Activated CD8-positive, alpha-beta T cell treated with anti-CD3 and anti-CD28 coated beads for 36 hours (primary cell): ENCODE results near the gene IL1RL2. TPM values are rescaled to one million over a fixed set of nuclear protein-coding genes. Genes with fewer than 3 reads are reported as not detected.

Source experiments
- ATAC-seq: fragments of 200-7000 bp; cut with Tn5 transposase; one replicate; pipeline ENCODE4 v1.10.0; 2021; ENCODE audit warnings: mild to moderate bottlenecking, moderate library complexity
- CTCF ChIA-PET: fragments of 350-600 bp; sonication (Branson Sonifier 250); formaldehyde crosslinking; loops from one replicate; lab custom pipeline; 2021; ENCODE audit warnings: antibody characterized with exemption; lab: Charles Lee
- POLR2A ChIA-PET: fragments of 350-600 bp; sonication (Branson Sonifier 250); formaldehyde crosslinking; loops from one replicate; lab custom pipeline; 2021; ENCODE audit warnings: antibody characterized with exemption; lab: Charles Lee
- DNase-seq: peaks from one replicate; pipeline ENCODE4 v3.0.0-alpha.2; 2020
- H3K27ac Mint-ChIP-seq: one replicate; pipeline ENCODE4 v1.8.0; 2021; ENCODE audit warnings: mild to moderate bottlenecking, mixed read lengths
- H3K27me3 Mint-ChIP-seq: one replicate; pipeline ENCODE4 v1.8.0; 2021; ENCODE audit warnings: mixed read lengths
- H3K36me3 Mint-ChIP-seq: one replicate; pipeline ENCODE4 v1.8.0; 2021; ENCODE audit warnings: low read depth, mixed read lengths
- H3K4me1 Mint-ChIP-seq: one replicate; pipeline ENCODE4 v1.8.0; 2021; ENCODE audit warnings: low read depth, mixed read lengths
- H3K4me3 Mint-ChIP-seq: one replicate; pipeline ENCODE4 v1.8.0; 2021; ENCODE audit warnings: mild to moderate bottlenecking, moderate library complexity, mixed read lengths
- H3K9me3 Mint-ChIP-seq: one replicate; pipeline ENCODE4 v1.8.0; 2021; ENCODE audit warnings: mixed read lengths
- intact Hi-C: fragments of 100-400 bp; cut with micrococcal nuclease; formaldehyde crosslinking; loops from one replicate; pipeline ENCODE4 v1.10.0; 2022
- total RNA-seq, 2 experiments: library from RNA; stranded (reverse); gene quantifications; one replicate each; pipeline ENCODE4 v1.2.3, GENCODE V29; 2021
- TF ChIP-seq, protein P1 (sequence below): fragments of 200-600 bp; IDR thresholded peaks from one replicate; pipeline ENCODE4 v1.8.0; 2022; ENCODE audit warnings: antibody characterized with exemption, mild to moderate bottlenecking

The IL1RL2 gene
- total RNA-seq, 2 experiments from 2014 or later, result not detected

- Mint-ChIP-seq H3K27ac (no peak overlapping the region), H3K4me3 (no peak overlapping the region), H3K9me3 (peaks cover 44% of the 10 kb centered on the region), H3K4me1 (peaks cover 20% of the 10 kb centered on the region), H3K36me3 (peaks cover 22% of the 10 kb centered on the region), H3K27me3 (no peaks in the 10 kb centered on the region)
- ATAC-seq (no peak), DNase-seq (no peak)
- TF ChIP-seq, protein P1, sequence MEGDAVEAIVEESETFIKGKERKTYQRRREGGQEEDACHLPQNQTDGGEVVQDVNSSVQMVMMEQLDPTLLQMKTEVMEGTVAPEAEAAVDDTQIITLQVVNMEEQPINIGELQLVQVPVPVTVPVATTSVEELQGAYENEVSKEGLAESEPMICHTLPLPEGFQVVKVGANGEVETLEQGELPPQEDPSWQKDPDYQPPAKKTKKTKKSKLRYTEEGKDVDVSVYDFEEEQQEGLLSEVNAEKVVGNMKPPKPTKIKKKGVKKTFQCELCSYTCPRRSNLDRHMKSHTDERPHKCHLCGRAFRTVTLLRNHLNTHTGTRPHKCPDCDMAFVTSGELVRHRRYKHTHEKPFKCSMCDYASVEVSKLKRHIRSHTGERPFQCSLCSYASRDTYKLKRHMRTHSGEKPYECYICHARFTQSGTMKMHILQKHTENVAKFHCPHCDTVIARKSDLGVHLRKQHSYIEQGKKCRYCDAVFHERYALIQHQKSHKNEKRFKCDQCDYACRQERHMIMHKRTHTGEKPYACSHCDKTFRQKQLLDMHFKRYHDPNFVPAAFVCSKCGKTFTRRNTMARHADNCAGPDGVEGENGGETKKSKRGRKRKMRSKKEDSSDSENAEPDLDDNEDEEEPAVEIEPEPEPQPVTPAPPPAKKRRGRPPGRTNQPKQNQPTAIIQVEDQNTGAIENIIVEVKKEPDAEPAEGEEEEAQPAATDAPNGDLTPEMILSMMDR, result no peak
- intact Hi-C loops, result no loop called here
- ChIA-PET POLR2A (no interaction called here), CTCF (interaction anchor here (3.5 kb wide), 1 partner anchor 130 kb away, joined by 12 read pairs; no protein-coding TSS in a partner anchor)
Observed at GRCh38 chr2:102149644-102150455, 37.0 kb upstream of the IL1RL2 start.

DNA sequence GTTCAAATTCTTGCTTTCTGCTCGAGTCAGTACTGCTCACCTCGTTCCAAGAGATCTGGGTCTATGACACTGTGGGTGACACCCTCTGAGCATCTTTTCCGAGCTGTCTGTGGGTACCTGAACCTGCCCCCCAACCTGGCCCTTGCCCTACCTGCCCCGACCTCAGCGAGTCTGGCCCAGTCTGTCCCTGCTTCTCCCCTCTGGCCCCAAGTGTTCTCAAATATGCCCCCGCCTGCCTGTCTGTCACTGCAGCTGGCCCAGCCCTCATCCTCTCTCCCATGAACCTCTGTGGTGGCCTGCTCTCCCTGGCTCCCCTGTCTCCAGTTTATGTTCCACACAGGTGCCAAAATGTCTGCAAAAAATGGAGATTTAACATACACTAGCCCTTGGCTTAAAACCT is 32.5 kb upstream of the IL1RL2 start:
- intact Hi-C loops, result no loop called here
- H3K4me3 Mint-ChIP-seq, result no peak overlapping the region
- no peak overlapping the region for H3K27ac Mint-ChIP-seq
- no peaks in the 10 kb centered on the region for H3K27me3 Mint-ChIP-seq
- ATAC-seq (no peak), DNase-seq (no peak)
- no peaks in the 10 kb centered on the region for H3K36me3 Mint-ChIP-seq
- H3K4me1 Mint-ChIP-seq, result no peaks in the 10 kb centered on the region
- peaks cover 8% of the 10 kb centered on the region for H3K9me3 Mint-ChIP-seq
- TF ChIP-seq, protein P1, result no peak
- POLR2A ChIA-PET, result no interaction called here
- CTCF ChIA-PET, result interaction anchor here (1.2 to 1.5 kb wide), 3 partner anchors 40 to 97 kb away, joined by 3 read pairs; no protein-coding TSS in a partner anchor

- no peak overlapping the region for H3K4me3 Mint-ChIP-seq
- peaks cover 7% of the 10 kb centered on the region for H3K9me3 Mint-ChIP-seq
- POLR2A ChIA-PET, result no interaction called here
- H3K27me3 Mint-ChIP-seq, result no peaks in the 10 kb centered on the region
- H3K27ac Mint-ChIP-seq, result no peak overlapping the region
- no peaks in the 10 kb centered on the region for H3K36me3 Mint-ChIP-seq
- intact Hi-C loops, result no loop called here
- no peak for ATAC-seq
- CTCF ChIA-PET, result interaction anchor here (0.7 to 2.2 kb wide), 5 partner anchors 12 to 271 kb away, joined by 3 to 6 read pairs (median 4); no protein-coding TSS in a partner anchor
- H3K4me1 Mint-ChIP-seq, result no peaks in the 10 kb centered on the region
- TF ChIP-seq, protein P1, result no peak
- DNase-seq, result no peak
Observed at GRCh38 chr2:102154946-102155702, 31.7 kb upstream of the IL1RL2 start.

DNA sequence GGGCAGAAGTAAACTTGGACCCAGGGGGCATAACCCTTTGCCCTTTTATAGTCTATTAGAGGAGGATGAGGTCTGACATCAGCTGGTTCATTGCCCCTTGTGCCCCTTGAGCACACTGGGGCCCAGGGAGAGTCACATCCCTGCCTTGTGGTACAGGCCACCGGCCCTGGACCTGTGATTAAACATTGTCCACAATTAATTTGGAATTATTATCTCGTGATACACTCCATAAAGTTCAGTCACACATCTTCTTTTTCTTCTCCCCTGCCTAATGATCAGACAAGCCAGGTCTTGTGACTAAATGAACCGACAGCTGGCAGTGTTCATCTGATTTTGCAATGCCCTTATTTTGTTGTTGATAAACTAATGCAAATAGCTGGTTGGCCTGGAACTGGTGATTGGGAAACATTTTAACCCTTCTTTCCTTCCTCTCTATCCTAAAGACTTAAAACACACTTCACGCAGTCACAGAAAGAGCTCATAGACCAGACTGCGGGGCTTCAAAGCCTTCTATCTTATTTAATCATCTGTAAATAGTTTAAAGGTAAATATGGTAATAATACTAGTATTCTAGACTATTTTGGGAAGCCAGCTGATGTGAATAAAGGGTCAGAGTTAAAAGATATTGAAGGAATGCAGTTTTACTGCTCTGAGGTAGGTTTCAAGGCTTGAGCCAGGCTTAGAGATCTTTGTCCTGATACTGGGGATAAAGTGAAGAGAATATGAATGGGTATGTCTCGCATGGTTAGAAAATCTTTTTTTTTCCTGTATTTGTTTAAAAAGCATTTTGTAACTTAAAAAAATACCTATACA is 30.9 kb upstream of the IL1RL2 start:
- ATAC-seq (no peak), DNase-seq (no peak)
- no peak overlapping the region for H3K27ac Mint-ChIP-seq
- H3K9me3 Mint-ChIP-seq, result peaks cover 7% of the 10 kb centered on the region
- no peaks in the 10 kb centered on the region for H3K27me3 Mint-ChIP-seq
- intact Hi-C loops, result no loop called here
- POLR2A ChIA-PET, result no interaction called here
- no peaks in the 10 kb centered on the region for H3K36me3 Mint-ChIP-seq
- CTCF ChIA-PET, result interaction anchor here (1.1 to 2.2 kb wide), 3 partner anchors 11 to 272 kb away, joined by 3 to 6 read pairs (median 4); no protein-coding TSS in a partner anchor
- no peaks in the 10 kb centered on the region for H3K4me1 Mint-ChIP-seq
- H3K4me3 Mint-ChIP-seq, result no peak overlapping the region
- TF ChIP-seq, protein P1, result no peak
